Esophagus muscularis mucosa (tissue), 4 donors: Measurements from ENCODE around the gene UBR3. TPM values are rescaled to one million over a fixed set of nuclear protein-coding genes. Genes with fewer than 3 reads are reported as not detected.

ENCODE experiments used
- DNase-seq: peaks from one replicate; pipeline ENCODE4 v3.0.0-alpha.2; 2017; ENCODE audit errors: extremely low spot score
- H3K27ac ChIP-seq, 4 donors: fragments of 200-600 bp; sonication (generic); replicated peaks in 1 of 4; 1 replicate in 3 of 4; 2 replicates in 1 of 4; pipeline ENCODE4 v1.5.1; 2016 to 2019; ENCODE audit warnings: mild to moderate bottlenecking in 1 of 4
- H3K27me3 ChIP-seq, 4 donors: fragments of 200-600 bp; sonication (generic); one replicate each; pipeline versions ENCODE4 v1.5.1 to v1.6.0; 2016 to 2019
- H3K36me3 ChIP-seq, 4 donors: fragments of 200-600 bp; sonication (generic); one replicate each; pipeline ENCODE4 v1.5.1; 2016 to 2019
- H3K4me1 ChIP-seq, 4 donors: fragments of 200-600 bp; sonication (generic); one replicate each; pipeline ENCODE4 v1.5.1; 2016 to 2019
- H3K4me3 ChIP-seq, 4 donors: fragments of 200-600 bp; sonication (generic); 1 replicate in 2 of 4; 2 replicates in 2 of 4; pipeline ENCODE4 v1.5.1; 2016 to 2019; ENCODE audit warnings: mild to moderate bottlenecking in 4 of 4, moderate library complexity in 1 of 4
- H3K9me3 ChIP-seq, 4 donors: fragments of 200-600 bp; sonication (generic); 1 replicate in 3 of 4; 2 replicates in 1 of 4; pipeline ENCODE4 v1.5.1; 2016 to 2019
- CTCF ChIP-seq, 3 experiments: fragments of 200-600 bp in 2 of 3; fragments of 450-650 bp in 1 of 3; sonication (generic) in 2 of 3; IDR thresholded peaks; one replicate each; pipeline ENCODE4 v1.5.1; 2017 to 2019; ENCODE audit warnings: antibody characterized with exemption in 3 of 3, mild to moderate bottlenecking in 2 of 3, moderate library complexity in 1 of 3
- EP300 ChIP-seq: sonication (generic); formaldehyde crosslinking; IDR thresholded peaks from one replicate; pipeline ENCODE4 v1.6.1; 2017; ENCODE audit warnings: antibody characterized with exemption
- POLR2A ChIP-seq: fragments of 450-650 bp; IDR thresholded peaks from one replicate; pipeline ENCODE4 v1.6.1; 2017; ENCODE audit warnings: antibody characterized with exemption, moderate library complexity, mild to moderate bottlenecking, low read depth
- POLR2AphosphoS5 ChIP-seq, 2 donors: sonication (generic); formaldehyde crosslinking; IDR thresholded peaks; one replicate each; pipeline ENCODE4 v1.6.1; 2017; ENCODE audit warnings: antibody characterized with exemption in 2 of 2
- WGBS: methylation state at CpG from one replicate; pipeline ENCODE4 v1.1.5; 2018; 5-methylcytosine and 5-hydroxymethylcytosine counted together
- intact Hi-C: fragments of 100-400 bp; cut with DNase I; formaldehyde crosslinking; loops from one replicate; pipeline ENCODE4 v1.15.1; 2023
- total RNA-seq, 4 donors: library from RNA; depleted of rRNA; stranded (reverse); fragments of >200 nt; gene quantifications; one replicate each; pipeline versions ENCODE4 v1.1.0 to v1.2.1, GENCODE V29; 2016

UBR3 gene, protein sequence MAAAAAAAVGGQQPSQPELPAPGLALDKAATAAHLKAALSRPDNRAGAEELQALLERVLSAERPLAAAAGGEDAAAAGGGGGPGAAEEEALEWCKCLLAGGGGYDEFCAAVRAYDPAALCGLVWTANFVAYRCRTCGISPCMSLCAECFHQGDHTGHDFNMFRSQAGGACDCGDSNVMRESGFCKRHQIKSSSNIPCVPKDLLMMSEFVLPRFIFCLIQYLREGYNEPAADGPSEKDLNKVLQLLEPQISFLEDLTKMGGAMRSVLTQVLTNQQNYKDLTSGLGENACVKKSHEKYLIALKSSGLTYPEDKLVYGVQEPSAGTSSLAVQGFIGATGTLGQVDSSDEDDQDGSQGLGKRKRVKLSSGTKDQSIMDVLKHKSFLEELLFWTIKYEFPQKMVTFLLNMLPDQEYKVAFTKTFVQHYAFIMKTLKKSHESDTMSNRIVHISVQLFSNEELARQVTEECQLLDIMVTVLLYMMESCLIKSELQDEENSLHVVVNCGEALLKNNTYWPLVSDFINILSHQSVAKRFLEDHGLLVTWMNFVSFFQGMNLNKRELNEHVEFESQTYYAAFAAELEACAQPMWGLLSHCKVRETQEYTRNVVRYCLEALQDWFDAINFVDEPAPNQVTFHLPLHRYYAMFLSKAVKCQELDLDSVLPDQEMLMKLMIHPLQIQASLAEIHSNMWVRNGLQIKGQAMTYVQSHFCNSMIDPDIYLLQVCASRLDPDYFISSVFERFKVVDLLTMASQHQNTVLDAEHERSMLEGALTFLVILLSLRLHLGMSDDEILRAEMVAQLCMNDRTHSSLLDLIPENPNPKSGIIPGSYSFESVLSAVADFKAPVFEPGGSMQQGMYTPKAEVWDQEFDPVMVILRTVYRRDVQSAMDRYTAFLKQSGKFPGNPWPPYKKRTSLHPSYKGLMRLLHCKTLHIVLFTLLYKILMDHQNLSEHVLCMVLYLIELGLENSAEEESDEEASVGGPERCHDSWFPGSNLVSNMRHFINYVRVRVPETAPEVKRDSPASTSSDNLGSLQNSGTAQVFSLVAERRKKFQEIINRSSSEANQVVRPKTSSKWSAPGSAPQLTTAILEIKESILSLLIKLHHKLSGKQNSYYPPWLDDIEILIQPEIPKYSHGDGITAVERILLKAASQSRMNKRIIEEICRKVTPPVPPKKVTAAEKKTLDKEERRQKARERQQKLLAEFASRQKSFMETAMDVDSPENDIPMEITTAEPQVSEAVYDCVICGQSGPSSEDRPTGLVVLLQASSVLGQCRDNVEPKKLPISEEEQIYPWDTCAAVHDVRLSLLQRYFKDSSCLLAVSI (N-terminal part only)
- total RNA-seq: 10 to 100 TPM; 46.1 to 80.2 (median 58.8) TPM

GRCh38 chr2:169827272-169828140, at the start of gene UBR3:
Gene UBR3, plus strand, starts transcription at chr2:169827454. Its CDS starts 54 bp downstream, at chr2:169827508.
- intact Hi-C loops: loop anchor here (10.0 kb wide), 1 partner anchor 47 kb away; no protein-coding TSS in a partner anchor
- Histone ChIP-seq H3K36me3 (no peaks in the 10 kb centered on the region), H3K9me3 (no peaks in the 10 kb centered on the region), H3K4me3 (peak within 1 kb of the TSS; percentile 79 to 97 (median 90)), H3K27ac (peak within 1 kb of the TSS; percentile 87 to 95 (median 92)), H3K27me3 (no peaks in the 10 kb centered on the region), H3K4me1 (peaks cover 48 to 73% (median 69%) of the 10 kb centered on the region in 4 donors)
- peak; percentile 81 to 92 for TF ChIP-seq POLR2AphosphoS5 (IDR thresholded peaks at IDR 0.05)
- no peak for TF ChIP-seq CTCF (IDR thresholded peaks at IDR 0.05)
- peak; percentile 63 for TF ChIP-seq POLR2A
- peak; percentile 96 for DNase-seq
- under 1% methylated on average over 35 of the region's 104 CpGs for WGBS

- no peak for DNase-seq
- no peak overlapping the region for H3K27ac ChIP-seq
- H3K27me3 ChIP-seq: no peaks in the 10 kb centered on the region
- H3K4me1 ChIP-seq: peaks cover 0 to 15% (median 10%) of the 10 kb centered on the region in 4 donors
- no peak overlapping the region for H3K4me3 ChIP-seq
- H3K36me3 ChIP-seq: no peaks in the 10 kb centered on the region
- intact Hi-C loops: no loop called here
- no peaks in the 10 kb centered on the region for H3K9me3 ChIP-seq
- WGBS: 85% methylated on average over 3 of the region's 3 CpGs
- TF ChIP-seq CTCF (IDR thresholded peaks at IDR 0.05) (no peak), EP300 (no peak), POLR2AphosphoS5 (IDR thresholded peaks at IDR 0.05) (no peak), POLR2A (no peak)
Measured at GRCh38 chr2:169778446-169778845, 48.8 kb upstream of the UBR3 start.

DNA sequence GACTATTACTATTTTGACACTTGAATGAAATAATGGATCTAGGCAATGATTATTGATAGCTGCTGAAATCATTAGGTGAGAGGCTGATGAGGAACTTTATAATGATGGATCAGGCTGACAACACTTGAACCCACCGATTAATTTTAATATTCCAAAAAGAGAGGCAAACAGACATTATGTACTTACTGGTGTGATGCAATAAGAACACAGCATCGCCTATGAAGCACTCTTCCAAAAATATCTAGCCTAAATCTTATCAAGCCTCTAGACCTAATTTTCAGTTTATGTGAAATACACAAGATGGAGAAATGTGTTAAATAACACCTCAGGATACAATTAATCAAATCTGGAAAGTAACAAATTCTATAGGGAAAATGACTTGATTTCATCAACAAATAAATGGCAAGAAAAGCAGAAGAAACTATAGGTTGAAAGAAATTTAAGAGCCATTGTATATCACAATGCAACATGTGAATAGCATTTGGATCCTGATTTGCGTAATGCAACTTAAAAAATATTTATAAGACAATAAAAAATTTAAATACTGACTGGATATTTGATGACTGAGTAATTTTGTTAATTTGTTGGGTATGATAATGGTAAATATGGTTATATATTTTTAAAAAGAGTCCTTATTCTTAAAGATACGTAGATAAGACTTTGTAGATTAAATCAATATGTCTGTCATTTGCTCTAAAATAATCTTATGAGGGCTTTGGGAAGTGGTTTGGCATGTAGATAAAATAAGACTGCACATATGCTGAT, 45.8 kb upstream of the UBR3 start:
- no peaks in the 10 kb centered on the region for H3K36me3 ChIP-seq
- H3K4me1 ChIP-seq: peaks cover 0 to 4% (median 1%) of the 10 kb centered on the region in 4 donors
- no peak overlapping the region for H3K4me3 ChIP-seq
- H3K27ac ChIP-seq: no peak overlapping the region
- TF ChIP-seq CTCF (IDR thresholded peaks at IDR 0.05) (no peak), POLR2AphosphoS5 (IDR thresholded peaks at IDR 0.05) (no peak), POLR2A (no peak), EP300 (no peak)
- no peaks in the 10 kb centered on the region for H3K27me3 ChIP-seq
- WGBS: 82% methylated on average over 4 of the region's 4 CpGs
- intact Hi-C loops: no loop called here
- no peak for DNase-seq
- H3K9me3 ChIP-seq: no peaks in the 10 kb centered on the region
